HG03139 (cell line): ENCODE data around the gene CACNA1I.
A peak's percentile ranks its signal among the peaks of the same experiment; 100 is the strongest.
"Not testable (repeated sequence)": the region's sequence is repeated elsewhere in the genome, so short reads cannot be mapped to it uniquely, and the experiment has no call there.

Experiments
- ATAC-seq: cut with Tn5 transposase; IDR thresholded peaks from one replicate; pipeline ENCODE4 v1.9.1; 2021; ENCODE audit not compliant: unreplicated experiment

Gene CACNA1I

DNA sequence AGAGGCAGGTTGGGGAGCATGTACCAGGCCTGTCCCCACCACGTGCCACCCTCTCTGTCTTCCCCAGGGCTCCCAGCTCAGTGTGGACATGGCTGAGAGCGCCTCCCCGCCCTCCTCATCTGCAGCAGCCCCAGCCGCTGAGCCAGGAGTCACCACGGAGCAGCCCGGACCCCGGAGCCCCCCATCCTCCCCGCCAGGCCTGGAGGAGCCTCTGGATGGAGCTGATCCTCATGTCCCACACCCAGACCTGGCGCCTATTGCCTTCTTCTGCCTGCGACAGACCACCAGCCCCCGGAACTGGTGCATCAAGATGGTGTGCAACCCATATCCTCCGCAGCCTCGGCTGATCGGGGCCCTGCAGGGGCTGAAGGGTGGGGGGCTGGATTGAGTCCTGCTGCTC is at the start of gene CACNA1I:
CACNA1I (plus strand) TSS at position 89 of the 400 bp plus-strand sequence; CDS start at position 89, 0 bp downstream.
- no peak for ATAC-seq

DNA sequence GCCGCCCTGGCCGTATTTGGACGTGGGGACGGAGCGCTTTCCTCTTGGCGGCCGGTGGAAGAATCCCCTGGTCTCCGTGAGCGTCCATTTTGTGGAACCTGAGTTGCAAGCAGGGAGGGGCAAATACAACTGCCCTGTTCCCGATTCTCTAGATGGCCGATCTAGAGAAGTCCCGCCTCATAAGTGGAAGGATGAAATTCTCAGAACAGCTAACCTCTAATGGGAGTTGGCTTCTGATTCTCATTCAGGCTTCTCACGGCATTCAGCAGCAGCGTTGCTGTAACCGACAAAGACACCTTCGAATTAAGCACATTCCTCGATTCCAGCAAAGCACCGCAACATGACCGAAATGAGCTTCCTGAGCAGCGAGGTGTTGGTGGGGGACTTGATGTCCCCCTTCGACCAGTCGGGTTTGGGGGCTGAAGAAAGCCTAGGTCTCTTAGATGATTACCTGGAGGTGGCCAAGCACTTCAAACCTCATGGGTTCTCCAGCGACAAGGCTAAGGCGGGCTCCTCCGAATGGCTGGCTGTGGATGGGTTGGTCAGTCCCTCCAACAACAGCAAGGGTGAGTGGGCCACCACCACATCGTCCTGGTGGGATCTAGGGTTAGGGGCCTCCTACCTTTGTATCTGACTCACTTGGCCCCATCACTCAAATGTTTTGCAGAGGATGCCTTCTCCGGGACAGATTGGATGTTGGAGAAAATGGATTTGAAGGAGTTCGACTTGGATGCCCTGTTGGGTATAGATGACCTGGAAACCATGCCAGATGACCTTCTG is 49.3 kb upstream of the CACNA1I start:
- not testable (repeated sequence) for ATAC-seq

DNA sequence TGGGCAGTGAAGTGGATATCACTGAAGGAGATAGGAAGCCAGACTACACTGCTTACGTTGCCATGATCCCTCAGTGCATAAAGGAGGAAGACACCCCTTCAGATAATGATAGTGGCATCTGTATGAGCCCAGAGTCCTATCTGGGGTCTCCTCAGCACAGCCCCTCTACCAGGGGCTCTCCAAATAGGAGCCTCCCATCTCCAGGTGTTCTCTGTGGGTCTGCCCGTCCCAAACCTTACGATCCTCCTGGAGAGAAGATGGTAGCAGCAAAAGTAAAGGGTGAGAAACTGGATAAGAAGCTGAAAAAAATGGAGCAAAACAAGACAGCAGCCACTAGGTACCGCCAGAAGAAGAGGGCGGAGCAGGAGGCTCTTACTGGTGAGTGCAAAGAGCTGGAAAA is 48.5 kb upstream of the CACNA1I start:
- ATAC-seq = not testable (repeated sequence)

- no peak for ATAC-seq
These were observed 47.8 kb upstream of the CACNA1I start for GRCh38 chr22:39522567-39523300.

GRCh38 chr22:39524089-39524752 is 46.3 kb upstream of the CACNA1I start:
- ATAC-seq = no peak

DNA sequence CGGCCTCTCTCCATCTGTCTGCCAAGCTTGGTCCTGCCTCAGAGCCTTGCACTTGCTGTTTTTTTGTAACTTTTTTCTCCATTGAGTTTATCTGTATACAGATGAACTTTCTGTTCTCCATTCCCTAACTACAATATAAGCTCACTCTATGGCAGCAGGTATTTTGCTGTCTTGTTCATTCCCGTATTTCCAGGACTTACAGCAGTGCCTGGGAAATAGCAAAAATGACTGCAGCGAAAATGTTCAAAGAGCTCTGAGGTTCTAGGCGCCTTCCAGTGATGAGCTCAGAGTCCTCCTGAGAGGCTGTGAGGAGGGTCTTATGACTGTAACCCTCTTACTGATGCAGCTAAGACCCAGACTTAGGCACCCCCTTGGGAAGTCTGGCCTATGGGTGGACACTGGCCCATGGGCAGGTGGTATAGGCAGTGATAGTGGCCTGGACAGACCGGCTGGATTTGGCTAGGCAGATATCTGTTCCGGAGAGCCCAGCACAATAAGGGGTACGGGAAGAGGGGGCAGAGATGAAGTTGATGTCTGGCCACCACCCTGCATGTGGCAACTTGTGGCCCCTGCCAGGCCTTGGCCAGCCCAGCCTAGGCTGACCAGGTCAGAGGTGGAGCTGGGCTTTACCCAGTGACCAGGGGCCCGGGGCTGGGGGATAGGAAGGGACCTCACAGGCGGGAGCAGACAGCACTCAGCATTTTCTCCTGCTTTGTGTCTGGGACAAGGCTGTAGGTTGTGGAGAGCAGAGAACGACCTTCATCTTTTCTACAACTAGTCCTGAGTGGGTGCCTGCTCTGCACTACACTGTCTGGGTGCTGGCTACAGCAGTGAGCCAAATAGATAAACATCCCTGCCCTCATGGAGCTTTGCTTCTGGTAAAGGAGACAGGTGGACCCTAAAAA is 45.5 kb upstream of the CACNA1I start:
- ATAC-seq = no peak

DNA sequence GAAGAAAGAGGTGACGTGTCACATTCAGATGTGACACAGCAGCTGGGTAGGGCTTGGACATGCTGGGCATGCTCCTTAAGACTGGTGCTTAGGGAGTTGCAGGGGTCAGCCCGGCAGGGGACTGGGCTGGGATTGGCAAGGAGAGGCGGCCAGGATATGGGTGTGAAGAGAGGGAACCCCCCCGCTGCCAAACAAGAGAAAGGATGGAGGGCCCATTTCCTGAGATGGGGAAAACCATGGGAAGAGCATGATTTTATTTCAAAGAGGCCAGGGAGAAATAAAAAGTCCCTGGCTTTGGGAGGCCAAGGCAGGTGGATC is 44.9 kb upstream of the CACNA1I start:
- ATAC-seq = no peak

DNA sequence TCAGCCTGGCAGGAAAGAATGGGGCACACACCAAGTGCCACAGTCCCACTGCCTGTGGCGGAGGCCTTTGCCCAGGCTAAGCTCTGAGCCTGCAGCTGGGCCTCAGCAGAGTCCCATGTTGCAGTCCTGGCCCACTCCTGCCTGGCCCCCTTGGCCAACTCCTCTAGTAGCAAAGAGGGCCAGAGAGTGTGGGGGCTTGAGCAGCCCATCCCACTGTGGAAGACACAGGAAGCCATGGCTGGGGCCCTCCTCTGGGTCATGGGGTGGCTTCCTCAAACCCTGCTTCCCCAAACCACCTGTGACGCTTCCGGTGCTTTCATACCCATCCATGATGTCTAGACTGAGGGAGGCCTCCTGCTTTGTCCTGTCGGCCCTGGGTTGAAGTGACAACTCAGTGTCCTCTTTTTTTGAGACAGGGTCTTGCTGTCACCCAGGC is 43.8 kb upstream of the CACNA1I start:
- no peak for ATAC-seq

DNA sequence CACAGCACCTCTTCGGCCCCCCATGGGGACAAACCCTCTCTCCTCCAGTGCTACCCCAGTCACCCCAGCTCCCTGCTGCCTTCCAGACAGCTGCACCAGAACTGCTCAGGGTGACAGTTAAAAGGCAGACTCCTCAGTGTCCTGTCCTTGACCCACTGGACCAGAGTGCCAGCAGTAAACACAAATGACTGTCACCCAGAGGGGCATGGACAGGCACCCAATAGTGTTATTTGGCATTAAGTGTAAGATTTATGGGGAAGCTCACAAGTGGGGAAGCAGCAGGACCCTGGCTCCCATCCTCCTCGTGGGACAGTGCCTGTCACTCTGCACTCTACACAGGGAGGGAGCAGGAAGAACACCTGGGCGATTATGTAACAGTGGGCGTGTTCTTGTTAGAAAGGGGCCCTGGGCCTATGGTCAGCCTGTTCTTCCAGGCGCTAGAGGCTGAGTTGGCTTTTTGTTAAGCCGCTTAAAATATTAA is 43.0 kb upstream of the CACNA1I start:
- ATAC-seq = no peak

DNA sequence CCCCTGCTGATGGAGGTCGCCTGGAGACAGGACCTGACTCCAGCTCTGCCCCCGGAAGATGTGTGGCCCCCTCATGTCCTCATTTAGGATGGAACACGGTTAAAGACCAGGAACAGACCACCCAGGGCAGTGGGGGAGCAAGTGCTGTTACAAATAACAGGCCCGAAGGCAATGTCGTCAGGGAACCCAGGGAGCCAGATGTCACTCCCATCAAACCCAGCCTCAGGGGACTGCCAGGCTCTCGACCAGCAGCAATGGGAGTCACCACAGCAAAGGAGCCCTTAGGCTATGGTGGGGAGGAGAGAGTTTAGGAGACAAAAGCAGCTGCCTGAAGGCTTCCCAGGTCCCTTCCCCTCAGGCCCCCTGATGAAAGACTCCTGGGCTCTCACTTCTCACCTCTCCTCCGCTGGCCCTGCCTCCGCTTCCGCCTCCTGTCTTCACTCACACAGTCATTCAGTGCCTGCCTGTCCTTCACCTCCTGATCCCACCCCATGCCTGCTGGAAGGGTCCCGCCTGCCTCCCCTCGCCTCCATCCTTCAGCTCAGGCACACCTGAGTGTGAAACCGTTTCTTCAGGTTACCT is 42.4 kb upstream of the CACNA1I start:
- ATAC-seq = no peak

- ATAC-seq = no peak
These were observed 41.7 kb upstream of the CACNA1I start for GRCh38 chr22:39528681-39529486.

GRCh38 chr22:39529487-39529851 is 41.1 kb upstream of the CACNA1I start:
- no peak for ATAC-seq

GRCh38 chr22:39530116-39530515 is 40.4 kb upstream of the CACNA1I start:
- no peak for ATAC-seq

DNA sequence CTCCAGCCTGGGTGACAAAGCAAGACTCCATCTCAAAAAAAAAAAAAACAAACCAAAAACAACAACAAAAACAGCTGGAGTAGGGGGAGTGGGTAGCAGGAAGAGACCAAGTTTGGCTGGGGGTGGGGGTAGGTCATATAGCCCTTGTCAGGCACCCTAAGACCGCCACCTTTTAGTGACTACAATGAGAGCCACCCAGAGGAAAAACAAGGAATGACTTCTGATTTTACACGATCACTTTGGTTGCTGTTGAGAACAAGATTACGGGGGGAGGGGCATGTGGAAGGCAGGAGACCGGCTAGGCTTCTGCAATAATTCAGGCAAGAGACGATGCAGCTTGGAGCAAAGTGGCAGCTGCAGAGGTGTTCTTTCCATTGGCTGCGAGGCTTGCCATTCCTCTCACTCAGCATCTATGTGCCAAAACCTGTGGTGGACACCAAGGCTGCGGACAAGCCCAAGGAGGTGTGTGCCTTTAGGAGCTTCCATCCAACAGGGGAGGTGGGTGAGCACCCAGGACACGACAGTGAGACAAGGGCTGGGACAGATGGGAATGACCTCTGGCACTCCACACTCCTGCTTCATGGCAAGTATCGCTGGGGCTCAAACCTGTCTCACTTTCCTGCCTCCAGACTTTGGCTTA is 39.7 kb upstream of the CACNA1I start:
- no peak for ATAC-seq

GRCh38 chr22:39532215-39533073 is 38.1 kb upstream of the CACNA1I start, which contains the start of gene RPS19BP1:
Gene RPS19BP1 (minus strand): TSS chr22:39532748. CDS start chr22:39532738, 10 bp downstream.
- ATAC-seq = peak; percentile 72

DNA sequence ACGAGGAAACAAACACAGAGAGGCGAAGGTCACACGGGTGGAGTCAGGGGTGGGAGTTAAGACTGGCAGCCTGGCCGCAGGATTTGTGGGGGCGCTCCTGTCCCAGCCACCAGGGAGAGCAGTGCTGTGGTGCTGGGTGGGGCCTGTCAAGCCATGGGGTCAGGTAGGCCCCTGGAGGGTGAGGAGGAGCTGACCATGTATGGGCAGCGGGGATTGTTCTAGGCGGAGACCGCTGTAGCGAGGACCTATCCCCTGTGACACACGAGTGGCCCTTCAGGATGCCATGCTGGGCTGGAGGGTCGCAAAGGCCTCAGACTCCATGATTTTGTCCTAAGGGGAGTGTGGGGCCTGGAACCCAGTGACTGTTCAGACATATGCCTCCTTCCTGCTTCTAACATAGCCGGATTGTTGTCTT is 36.5 kb upstream of the CACNA1I start:
- no peak for ATAC-seq

DNA sequence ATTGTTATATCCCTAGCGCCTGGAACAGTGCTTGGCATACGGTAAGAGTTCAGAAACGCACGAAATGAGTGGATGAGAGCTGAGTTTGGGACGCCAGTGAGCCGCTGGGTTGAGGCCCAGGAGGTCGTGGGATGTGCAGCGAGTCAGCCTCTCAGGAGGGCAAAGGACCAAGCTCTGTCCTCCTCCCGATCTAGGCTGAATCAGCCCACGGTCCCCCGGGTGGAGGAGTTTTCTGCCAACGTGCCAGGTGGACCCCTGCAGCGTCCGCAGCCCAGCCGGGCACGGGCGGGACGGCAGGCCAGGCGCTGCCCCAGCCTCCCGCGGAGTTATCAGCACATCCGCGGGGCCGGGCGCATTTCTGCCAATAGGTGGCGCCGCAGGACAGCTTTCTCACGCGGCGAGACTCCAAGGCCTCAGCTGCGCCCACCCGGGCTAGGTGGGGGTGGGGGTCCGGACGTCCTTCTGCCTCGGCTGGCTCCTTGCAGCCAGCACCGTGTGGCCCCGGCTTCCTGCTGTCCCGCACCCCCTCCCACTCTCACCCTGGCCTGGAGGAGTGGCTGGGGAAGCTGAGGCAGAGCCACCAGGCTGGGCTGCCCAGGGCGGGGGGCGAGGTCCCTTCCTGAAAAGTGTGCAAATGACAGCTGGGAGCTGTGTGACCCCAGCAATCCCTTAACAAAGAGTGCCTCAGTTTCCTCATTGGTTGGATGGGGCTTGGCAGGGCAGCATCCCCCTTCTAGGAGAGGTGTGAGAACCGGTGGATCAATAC is 35.8 kb upstream of the CACNA1I start:
- no peak for ATAC-seq
